ENCODE data around the gene RGS2.

RGS2 gene

DNA sequence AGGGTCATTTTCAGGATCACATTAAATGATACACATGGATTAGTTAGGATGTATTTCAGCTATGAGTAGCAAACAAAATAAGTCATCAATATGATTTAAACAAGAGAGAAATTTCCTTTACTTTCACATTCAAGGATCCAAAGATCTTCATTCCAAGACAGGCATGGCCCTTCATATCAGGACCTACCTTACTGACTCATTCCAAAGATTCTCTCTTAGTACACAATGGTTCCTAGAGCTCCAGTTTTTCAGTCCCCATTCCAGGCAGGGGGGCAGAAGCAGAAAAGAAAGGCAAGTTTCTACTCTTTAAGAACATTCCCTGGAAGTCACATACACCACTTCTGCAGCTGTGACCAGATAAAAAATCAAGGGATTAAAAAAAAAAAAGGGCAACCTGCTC is 23.7 kb downstream of the RGS2 start:
- DNase-seq, result no peak

DNA sequence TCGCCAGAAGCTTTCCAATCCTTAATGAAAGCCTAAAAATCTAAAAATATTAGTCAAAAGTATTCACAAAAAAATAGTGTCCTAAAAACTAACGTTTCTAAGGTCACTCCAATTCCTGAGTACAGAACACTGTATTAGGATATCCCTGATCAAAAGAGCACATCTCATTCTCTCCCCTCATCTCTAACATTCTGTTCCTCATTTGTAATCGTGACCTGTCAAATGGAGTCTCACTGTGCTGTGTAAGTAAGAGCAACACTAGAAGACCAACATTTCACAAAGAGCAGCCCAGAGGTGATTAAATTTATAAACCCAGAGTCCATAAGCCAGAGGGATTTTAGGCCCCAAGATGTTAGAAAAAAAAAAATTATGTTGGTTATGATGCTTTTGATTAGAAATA is 26.3 kb downstream of the RGS2 start:
- no peak for DNase-seq

DNA sequence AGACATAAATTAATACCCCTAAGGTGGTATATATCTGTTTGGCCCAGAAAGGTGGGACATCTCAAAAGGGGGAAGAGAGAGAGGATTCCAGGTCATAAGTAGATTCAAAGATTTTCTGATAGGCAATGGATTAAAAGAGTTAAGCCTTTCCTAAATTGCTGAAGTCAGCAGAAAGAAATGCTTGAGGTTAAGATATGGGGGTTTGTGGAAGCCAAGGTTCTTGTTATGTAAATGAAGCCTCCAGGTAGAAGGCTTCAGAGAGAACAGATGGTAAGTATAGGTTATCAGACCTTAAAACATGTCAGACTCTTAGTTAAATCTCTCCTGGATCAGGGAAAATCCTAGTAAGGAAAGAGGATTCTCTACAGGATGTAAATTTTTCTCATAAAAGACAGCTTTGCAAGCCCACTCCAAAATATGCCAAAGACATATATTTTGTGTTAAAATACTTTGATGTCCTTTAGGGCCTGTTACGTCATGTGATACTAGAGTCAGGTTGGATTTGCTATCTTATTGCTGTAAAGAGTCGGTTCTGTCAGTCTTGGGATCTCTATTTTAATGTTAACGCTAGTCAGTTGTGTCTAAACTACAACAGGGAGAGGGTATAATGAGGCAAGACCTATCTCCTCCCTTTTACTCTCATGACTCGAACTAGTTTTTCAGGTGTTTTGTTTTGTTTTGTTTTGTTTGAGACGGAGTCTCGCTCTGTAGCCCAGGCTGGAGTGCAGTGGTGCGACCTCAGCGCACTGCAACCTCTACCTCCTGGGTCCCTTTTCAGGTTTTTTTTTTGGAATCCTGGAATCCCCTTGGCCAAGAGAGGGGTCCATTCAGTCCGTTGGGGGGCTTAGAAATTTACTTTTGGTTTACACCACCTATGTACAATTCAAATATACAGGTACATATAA is 30.6 kb downstream of the RGS2 start:
- DNase-seq, result no peak

DNA sequence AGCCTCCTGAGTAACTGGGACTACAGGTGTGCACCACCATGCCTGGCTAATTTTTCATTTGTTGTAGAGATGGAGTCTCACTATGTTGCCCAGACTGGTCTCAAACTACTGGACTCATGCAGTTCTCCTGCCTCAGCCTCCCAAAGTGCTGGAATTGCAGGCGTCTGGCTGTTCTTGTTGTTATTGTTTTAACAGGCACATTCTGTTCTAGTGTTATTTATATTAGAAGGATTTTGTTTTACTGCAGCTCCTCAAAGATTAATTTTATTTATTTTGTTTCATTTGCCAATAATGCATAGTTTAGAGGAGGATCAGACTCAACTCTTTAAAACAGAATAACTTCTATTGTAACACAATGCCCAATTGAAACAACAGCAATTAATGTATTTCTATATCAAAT is 35.5 kb downstream of the RGS2 start:
- no peak for DNase-seq

DNA sequence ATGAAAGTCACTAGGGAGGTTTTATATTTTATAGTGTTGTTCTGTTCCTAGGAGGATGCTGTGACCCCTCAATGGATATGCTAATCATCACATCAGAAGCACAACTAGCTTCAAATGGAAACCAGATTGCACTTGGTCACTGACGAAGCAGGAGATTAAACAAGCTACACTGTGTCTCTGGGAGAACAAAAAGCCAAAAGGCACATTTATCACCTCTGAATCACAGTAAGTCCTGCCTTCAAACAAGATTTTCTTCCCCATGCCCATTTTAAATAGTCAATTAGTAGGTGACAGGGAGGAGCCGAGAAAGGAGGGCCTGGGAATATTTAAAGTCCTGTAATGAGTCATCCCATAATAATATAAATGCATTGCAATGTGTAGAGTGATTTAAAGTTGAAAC is 38.1 kb downstream of the RGS2 start:
- no peak for DNase-seq

DNA sequence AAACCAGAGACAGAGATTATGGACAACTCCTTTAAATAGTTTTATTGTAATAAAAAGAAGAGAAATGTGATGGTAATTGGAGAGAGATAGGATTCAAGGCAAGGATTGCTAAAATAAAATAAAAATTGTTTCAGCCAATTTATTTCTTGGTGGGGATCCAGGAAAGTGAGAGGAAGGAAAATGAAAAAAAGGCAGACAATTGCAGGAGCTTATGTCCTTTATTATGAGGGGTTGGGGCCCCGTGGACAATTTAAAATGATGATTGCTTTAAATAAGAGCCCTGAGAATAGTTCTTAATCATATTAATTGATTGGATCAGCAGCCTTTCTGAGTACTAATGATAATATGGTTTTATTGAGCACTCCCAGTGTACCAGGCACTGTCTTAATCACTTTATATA is 40.2 kb downstream of the RGS2 start:
- DNase-seq, result no peak

DNA sequence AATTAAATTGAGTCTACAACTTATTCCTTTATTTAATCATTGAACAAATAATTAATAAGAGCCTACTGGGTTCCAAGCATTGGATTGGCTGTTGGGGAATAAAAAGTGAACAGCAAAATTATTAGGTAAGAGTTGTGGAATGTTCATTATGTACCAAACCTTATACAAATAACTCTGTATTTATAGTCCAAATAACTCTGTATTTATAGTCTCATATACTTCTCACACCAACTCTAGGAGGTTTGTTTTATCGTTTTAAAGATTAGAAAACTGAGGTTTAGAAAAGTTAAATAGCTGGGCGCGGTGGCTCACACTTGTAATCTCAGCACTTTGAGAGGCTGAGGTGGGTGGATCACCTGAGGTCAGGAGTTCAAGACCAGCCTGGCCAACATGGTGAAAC is 40.6 kb downstream of the RGS2 start:
- DNase-seq, result no peak

DNA sequence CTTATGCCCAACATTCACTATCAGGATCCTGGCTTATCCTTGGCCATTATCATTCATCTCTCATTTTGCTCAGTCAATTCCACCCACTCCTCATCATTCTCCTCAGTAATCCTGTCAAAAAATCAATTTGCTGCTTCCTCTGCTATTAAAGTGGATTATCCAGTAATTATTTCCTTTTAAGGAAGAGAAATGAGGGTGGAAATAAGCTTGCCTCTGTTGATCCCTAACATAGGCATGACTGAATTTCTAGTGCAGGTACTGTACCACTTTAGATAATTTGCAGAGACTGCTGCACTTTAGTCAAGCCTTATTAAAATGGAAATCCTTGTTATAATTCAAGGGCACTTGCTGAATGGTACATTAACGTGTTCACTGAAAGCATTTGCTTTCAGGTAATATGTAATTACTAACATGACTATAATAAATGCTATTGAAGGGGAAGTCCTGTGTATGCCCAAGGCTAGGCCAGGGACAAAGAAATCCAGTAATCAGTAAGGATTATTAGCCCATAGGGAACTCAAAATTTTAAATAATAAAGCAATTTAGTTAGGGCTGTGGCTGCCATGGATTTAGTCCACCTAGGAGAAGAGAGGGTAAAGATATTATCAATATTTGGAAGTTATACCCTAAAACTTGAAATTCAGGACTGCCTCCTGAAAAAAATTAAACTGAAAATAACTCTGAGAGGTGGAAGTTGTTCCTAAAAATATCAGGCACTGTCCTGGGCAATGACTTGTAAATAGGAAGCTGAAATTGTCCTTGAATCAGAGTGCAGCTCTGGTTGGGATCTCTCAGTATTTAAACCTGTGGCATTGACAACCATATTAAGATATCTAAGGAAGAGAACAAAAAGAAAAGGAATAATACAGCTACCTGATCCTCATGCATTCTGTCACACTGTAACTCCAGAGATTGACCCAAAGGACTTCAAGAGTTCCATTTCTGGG is 43.4 kb downstream of the RGS2 start:
- no peak for DNase-seq

DNA sequence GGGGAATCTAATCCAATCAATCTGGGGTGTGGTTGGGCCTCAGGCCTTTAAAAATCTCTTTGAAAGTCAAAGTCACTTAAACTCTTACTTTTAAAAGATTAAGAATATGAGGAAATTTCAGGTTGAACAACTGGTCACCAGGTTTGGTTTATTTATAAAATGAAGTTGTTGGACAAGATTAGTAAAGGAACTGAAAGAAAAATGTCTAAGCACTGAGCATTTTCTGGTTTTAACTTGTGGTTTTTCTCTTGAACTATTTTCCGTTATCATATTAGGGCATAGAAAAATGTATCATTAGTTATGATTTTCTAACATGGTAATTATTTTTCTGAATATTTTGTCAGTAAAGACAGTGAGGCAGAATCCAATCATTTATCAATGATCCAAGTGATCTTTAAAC is 49.6 kb downstream of the RGS2 start:
- DNase-seq, result no peak

DNA sequence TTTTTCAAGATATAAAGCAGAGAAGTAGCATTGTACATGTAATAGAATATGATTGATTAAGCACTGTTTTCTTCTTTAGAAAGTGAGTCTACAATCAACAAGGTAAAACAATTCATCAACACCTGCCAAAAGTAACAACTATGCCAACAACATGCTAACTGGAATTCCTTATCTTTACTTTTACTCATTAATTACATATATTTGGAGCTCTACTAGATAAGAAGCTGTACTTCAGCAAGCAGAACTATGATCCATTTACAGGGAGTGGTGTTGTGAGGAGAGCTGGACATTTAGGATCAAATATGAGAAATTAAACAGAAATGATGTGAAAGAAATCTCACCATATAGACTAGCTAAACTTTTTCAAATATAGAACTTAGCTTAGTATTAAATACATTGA is 51.0 kb downstream of the RGS2 start:
- DNase-seq, result no peak

DNA sequence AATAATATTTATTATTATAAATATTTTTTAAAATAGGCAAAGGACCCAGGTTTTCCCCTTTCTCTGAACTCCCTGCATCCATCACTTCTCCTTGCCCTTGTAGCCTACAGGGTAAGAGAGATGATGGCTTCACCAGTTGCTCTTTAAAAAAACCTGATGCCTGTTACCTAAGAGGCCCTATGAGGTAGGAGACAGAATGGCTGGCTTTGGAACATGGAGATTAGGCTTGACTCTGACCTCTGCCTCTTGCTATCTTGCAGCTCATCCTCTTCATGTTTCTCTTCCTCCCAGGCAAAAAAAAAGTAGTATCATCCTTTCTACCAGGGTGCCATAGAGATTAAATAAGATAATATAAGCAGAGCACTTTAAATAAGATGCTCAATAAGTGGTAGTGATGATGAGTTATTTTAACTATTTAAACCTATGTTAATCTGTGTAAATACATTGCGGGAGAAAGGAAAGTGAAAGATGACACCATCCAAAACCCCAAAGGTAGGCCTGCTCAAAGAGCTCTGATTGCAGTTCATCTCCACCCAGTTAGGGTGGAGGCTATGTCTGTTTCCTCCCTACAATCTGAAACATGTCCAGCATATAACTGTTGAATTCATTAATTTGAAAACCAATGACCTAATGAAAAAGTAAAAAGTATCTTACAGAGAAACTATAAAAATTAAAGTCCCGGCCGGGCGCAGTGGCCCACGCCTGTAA is 51.8 kb downstream of the RGS2 start:
- no peak for DNase-seq

DNA sequence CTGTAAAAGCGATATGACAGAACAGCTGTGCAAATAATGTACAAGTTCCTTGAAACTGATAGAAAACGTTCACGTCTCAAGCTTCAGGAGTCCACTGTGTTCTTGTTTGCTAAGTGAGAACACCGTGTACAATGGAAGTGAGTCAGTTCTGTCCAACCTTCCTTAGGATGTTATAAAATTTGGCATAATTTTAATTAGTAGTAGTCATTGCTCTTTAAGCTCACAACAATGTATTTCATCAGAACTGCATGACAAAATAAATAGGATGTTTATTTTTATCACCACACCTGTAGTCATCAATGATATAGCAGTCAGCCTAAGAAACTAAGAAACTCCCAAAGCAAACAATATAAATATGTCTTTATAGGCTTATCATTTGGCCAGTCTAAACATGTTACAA is 53.0 kb downstream of the RGS2 start:
- DNase-seq, result no peak

Data from stimulated activated naive CD4-positive, alpha-beta T cell (primary cell).